GM12891 (cell line): ENCODE measurements around the gene DLK1.

ENCODE experiments used
- POLR2A ChIP-seq: IDR thresholded peaks from 2 replicates; pipeline ENCODE4 v1.6.1; 2011; ENCODE audit warnings: low read depth, low read length, control low read depth
- POLR2AphosphoS5 ChIP-seq: IDR thresholded peaks from 2 replicates; pipeline ENCODE4 v1.6.1; 2011; ENCODE audit warnings: low read depth, low read length, control low read depth
- POU2F2 ChIP-seq: IDR thresholded peaks from 2 replicates; pipeline ENCODE4 v1.6.1; 2011; ENCODE audit warnings: low read depth, mild to moderate bottlenecking, control low read depth, low read length, moderate library complexity
- SPI1 ChIP-seq: IDR thresholded peaks from 2 replicates; pipeline ENCODE4 v1.6.1; 2011; ENCODE audit warnings: low read depth, low read length, control low read depth
- TAF1 ChIP-seq: IDR thresholded peaks from 2 replicates; pipeline ENCODE4 v1.6.1; 2011; ENCODE audit warnings: low read depth, low read length, control low read depth

DNA sequence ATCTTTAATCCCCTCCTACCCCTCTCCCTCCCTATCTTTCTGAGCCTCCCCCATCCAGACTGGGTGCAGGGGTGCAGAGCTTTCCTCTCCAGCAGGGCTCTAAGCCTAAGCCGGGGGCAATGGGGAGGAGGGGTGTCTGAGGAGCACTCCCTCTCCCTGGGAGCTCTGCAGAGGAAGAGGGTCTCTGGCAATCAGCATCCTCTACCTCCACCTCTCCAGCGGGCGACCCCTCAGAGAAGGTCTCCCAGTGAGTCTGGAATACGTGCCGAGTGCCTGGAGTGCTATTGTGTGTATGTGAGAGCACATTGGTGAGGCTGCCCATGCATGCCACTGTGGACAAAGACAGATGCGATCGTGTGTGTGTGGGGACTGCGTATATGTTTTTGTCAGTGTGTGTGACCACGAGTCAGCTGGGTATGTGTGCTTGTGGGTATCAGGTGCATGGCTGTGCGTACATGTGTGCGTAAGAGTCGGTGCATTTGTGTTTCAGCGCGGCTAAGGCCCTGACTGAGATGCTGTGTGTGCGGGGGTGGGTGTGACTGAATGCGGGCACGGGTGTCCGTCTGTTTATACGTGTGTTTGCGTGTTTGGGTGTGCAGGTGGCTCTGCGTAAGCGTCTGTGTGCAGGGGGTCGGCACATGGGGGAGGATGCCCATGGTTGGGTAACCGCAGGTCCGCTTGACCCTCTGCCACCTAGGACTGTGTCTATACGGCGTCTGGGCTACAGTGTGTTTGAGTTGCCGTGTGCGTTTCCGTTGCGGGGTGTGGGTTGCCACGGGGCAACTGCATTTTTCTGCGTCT is 905 bp upstream of the DLK1 start:
- no peak for TF ChIP-seq POLR2AphosphoS5
- TF ChIP-seq POLR2A = no peak
- no peak for TF ChIP-seq TAF1
- no peak for TF ChIP-seq SPI1
- TF ChIP-seq POU2F2 = no peak
